K562 (cell line): ENCODE results near the gene FRMD5.

Experiments
- C11orf30 ChIP-seq: fragments of 450-650 bp; IDR thresholded peaks from 2 replicates; pipeline ENCODE4 v1.6.1; 2016; ENCODE audit warnings: low read depth, mild to moderate bottlenecking
- PHF20 ChIP-seq: fragments of 450-650 bp; IDR thresholded peaks from 2 replicates; pipeline ENCODE4 v1.6.1; 2018; ENCODE audit not compliant: partially characterized antibody
- POLR2A ChIP-seq: fragments of 450-650 bp; conservative IDR thresholded peaks from 2 replicates; pipeline ENCODE4 v1.6.1; 2016
- POLR2AphosphoS5 ChIP-seq: IDR thresholded peaks from 2 replicates; pipeline ENCODE4 v1.6.1; 2011; ENCODE audit warnings: mild to moderate bottlenecking, low read depth, low read length, moderate library complexity; ENCODE audit not compliant: control insufficient read depth, insufficient read depth
- RBFOX2 ChIP-seq: fragments of 200-400 bp; formaldehyde crosslinking; IDR thresholded peaks from 2 replicates; pipeline ENCODE4 v1.6.1; 2017; ENCODE audit warnings: low read depth, mild to moderate bottlenecking, low read length, moderate library complexity
- RCOR1 ChIP-seq, 2 experiments: IDR thresholded peaks; 2 replicates each; pipeline ENCODE4 v1.6.1; 2012; ENCODE audit warnings: low read depth in 2 of 2, low read length in 2 of 2, borderline replicate concordance in 1 of 2, improper control_type of control experiment in 1 of 2
- SMARCC2 ChIP-seq: fragments of 450-650 bp; IDR thresholded peaks from 2 replicates; pipeline ENCODE4 v1.6.1; 2017; ENCODE audit warnings: antibody characterized with exemption, moderate library complexity, mild to moderate bottlenecking, low read depth
- SMARCE1 ChIP-seq: fragments of 450-650 bp; IDR thresholded peaks from 2 replicates; pipeline ENCODE4 v1.7.1; 2016; ENCODE audit warnings: mild to moderate bottlenecking
- ZNF586 ChIP-seq: fragments of 450-650 bp; formaldehyde crosslinking; conservative IDR thresholded peaks from 2 replicates; pipeline ENCODE4 v1.4.0; 2020; ENCODE audit warnings: mild to moderate bottlenecking, moderate library complexity
- ZNF589 ChIP-seq: fragments of 200-800 bp; sonication (Bioruptor generic); IDR thresholded peaks from 2 replicates; pipeline ENCODE4 v1.6.1; 2016; ENCODE audit warnings: low read depth, missing genetic modification characterization, missing compliant biosample characterization
- TF ChIP-seq, protein P1 (sequence below): IDR thresholded peaks from 2 replicates; pipeline ENCODE4 v1.6.1; 2012; ENCODE audit warnings: low read depth, low read length, improper control_type of control experiment, borderline replicate concordance

DNA sequence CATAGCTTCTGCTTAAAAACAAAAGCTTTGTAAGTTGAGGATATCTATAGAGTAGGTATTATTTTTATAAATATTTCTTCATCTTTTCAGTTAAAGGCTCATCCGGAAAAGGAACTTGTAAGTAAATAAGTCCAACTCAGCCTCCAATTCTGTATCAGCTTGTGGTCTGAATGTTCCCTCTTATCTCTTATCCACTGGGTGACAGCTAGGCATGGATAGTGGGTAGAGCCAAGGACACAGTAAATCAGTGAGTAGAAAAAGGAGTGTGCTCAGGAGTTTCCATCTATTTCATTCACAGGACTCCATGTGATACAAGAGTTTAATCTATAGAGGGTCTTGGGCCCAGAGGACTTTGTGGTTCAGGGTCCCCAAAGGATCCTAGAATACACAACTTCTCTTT is 50.9 kb downstream of the FRMD5 start:
- no peak for TF ChIP-seq RCOR1 (IDR thresholded peaks at IDR 0.05; ENCODE audit: borderline replicate concordance in 1 of 2, low read depth in 2 of 2, low read length in 2 of 2)
- no peak for TF ChIP-seq RBFOX2
- TF ChIP-seq ZNF586 (CRISPR knock-in tag) = no peak
- TF ChIP-seq SMARCE1 = no peak
- no peak for TF ChIP-seq C11orf30
- no peak for TF ChIP-seq PHF20
- no peak for TF ChIP-seq ZNF589 (CRISPR knock-in tag)
- TF ChIP-seq, protein P1, sequence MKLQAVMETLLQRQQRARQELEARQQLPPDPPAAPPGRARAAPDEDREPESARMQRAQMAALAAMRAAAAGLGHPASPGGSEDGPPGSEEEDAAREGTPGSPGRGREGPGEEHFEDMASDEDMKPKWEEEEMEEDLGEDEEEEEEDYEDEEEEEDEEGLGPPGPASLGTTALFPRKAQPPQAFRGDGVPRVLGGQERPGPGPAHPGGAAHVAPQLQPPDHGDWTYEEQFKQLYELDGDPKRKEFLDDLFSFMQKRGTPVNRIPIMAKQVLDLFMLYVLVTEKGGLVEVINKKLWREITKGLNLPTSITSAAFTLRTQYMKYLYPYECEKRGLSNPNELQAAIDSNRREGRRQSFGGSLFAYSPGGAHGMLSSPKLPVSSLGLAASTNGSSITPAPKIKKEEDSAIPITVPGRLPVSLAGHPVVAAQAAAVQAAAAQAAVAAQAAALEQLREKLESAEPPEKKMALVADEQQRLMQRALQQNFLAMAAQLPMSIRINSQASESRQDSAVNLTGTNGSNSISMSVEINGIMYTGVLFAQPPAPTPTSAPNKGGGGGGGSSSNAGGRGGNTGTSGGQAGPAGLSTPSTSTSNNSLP = no peak
- no peak for TF ChIP-seq POLR2A
- no peak for TF ChIP-seq SMARCC2
- TF ChIP-seq POLR2AphosphoS5 = no peak
